ENCODE measurements around the gene MASP1.
"Not testable (repeated sequence)": the region's sequence is repeated elsewhere in the genome, so short reads cannot be mapped to it uniquely, and the experiment has no call there.

The MASP1 gene

DNA sequence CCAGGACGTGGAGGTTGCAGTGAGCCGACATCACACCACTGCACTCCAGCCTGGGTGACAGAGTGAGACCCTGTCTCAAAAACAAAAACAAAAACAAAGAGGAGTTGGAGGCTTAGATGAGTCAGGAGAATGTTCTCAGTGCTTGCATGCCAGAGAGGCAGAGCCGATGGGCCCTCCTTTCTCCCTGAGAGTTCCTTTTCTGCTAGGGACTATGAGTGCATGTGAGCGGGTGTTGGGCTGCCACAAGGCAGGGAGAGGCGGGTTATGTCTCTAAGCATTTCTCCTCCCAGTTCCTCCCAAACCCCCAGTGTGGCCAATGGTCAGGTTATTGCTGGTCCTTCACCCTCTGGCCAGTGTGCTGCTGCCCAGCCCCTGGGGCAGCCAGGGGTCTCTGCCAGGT is 49.1 kb downstream of the MASP1 start:
- ATAC-seq (no peak), DNase-seq (no peak)
- Mint-ChIP-seq H3K36me3 (ENCODE audit: low read depth) (no peaks in the 10 kb centered on the region), H3K4me3 (no peak overlapping the region), H3K9me3 (peaks cover 5% of the 10 kb centered on the region), H3K27me3 (no peaks in the 10 kb centered on the region), H3K27ac (no peak overlapping the region), H3K4me1 (peaks cover 3% of the 10 kb centered on the region)

GRCh38 chr3:187238835-187239234 is 52.7 kb downstream of the MASP1 start:
- not testable (repeated sequence) for H3K9me3 Mint-ChIP-seq; H3K36me3 Mint-ChIP-seq (ENCODE audit: low read depth); DNase-seq; ATAC-seq; H3K27ac Mint-ChIP-seq; H3K27me3 Mint-ChIP-seq; H3K4me1 Mint-ChIP-seq; H3K4me3 Mint-ChIP-seq

DNA sequence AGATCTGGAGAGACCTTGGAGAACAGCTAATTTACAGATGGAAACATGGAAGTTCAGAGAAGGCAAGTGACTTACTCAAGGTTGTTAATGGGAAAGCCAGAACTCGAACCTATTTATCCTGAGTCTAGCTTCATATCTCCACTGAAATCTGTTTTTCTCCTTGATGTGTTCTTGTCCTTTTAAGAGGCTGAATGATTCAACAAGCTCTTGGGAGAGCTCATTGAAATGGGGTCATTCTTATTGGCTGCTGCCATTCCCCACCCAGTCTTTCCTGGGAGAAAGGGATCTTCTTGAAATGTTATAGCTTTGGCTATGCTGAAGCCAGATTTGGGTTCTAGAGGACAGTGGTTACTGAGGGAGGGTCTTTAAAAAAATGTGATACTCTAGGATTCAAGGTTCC is 53.3 kb downstream of the MASP1 start:
- Mint-ChIP-seq H3K36me3 (ENCODE audit: low read depth) (no peaks in the 10 kb centered on the region), H3K9me3 (peaks cover 5% of the 10 kb centered on the region), H3K27me3 (no peaks in the 10 kb centered on the region), H3K4me1 (no peaks in the 10 kb centered on the region), H3K27ac (no peak overlapping the region), H3K4me3 (no peak overlapping the region)
- no peak for DNase-seq
- ATAC-seq: no peak

DNA sequence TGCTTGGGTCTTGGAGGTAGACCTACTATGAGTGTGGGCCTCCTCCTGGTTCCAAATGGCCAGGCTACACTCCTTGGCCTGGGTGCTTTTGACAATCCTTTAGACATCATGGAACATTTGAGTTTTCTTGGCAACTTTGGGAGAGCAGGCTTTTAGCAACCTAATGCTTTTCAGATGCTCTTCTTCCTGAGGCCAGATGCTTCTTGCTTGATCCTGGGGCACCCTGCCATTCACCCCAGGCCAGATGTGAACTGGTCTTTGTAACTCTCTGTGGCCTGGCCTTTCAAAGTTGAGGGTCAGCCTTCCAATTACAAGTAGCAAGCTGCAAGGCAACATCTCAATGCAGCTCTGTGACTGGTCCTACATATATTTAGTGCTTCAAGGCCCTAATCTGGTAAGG is 53.8 kb downstream of the MASP1 start:
- DNase-seq (no peak), ATAC-seq (no peak)
- H3K27me3 Mint-ChIP-seq: no peaks in the 10 kb centered on the region
- H3K27ac Mint-ChIP-seq: no peak overlapping the region
- H3K36me3 Mint-ChIP-seq (ENCODE audit: low read depth): no peaks in the 10 kb centered on the region
- no peak overlapping the region for H3K4me3 Mint-ChIP-seq
- no peaks in the 10 kb centered on the region for H3K4me1 Mint-ChIP-seq
- H3K9me3 Mint-ChIP-seq: peaks cover 5% of the 10 kb centered on the region

GRCh38 chr3:187236962-187237361 is 54.6 kb downstream of the MASP1 start:
- Mint-ChIP-seq H3K4me1 (no peaks in the 10 kb centered on the region), H3K36me3 (ENCODE audit: low read depth) (no peaks in the 10 kb centered on the region), H3K4me3 (no peak overlapping the region), H3K27me3 (no peaks in the 10 kb centered on the region), H3K27ac (no peak overlapping the region), H3K9me3 (peaks cover 5% of the 10 kb centered on the region)
- no peak for DNase-seq
- no peak for ATAC-seq

DNA sequence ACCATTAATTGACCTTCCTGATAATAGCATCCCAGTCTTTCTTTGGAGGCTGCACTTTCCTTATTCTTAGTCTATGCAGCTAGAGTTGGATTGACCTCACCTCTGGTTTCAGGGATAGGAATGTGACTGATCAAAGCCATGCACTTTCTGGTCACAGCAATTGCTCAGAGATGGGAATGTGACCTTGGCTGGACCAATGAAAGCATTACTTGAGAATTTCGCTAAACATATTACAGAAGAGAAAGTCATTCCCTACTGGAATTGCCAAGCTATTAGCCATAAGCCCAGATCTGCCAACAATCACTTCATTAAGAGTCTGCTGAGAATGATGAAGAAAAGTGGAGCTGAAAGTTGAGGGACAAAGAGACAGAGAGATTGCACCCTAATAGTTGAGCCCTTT is 61.5 kb downstream of the MASP1 start:
- H3K27ac Mint-ChIP-seq: no peak overlapping the region
- no peak for DNase-seq
- H3K9me3 Mint-ChIP-seq: no peaks in the 10 kb centered on the region
- H3K4me1 Mint-ChIP-seq: no peaks in the 10 kb centered on the region
- peaks cover 7% of the 10 kb centered on the region for H3K27me3 Mint-ChIP-seq
- no peaks in the 10 kb centered on the region for H3K36me3 Mint-ChIP-seq (ENCODE audit: low read depth)
- H3K4me3 Mint-ChIP-seq: no peak overlapping the region
- ATAC-seq: no peak

GRCh38 chr3:187228740-187229139 is 62.8 kb downstream of the MASP1 start:
- H3K4me3 Mint-ChIP-seq: no peak overlapping the region
- H3K27me3 Mint-ChIP-seq: peaks cover 7% of the 10 kb centered on the region
- no peak overlapping the region for H3K27ac Mint-ChIP-seq
- ATAC-seq (no peak), DNase-seq (no peak)
- H3K4me1 Mint-ChIP-seq: no peaks in the 10 kb centered on the region
- H3K36me3 Mint-ChIP-seq (ENCODE audit: low read depth): no peaks in the 10 kb centered on the region
- no peaks in the 10 kb centered on the region for H3K9me3 Mint-ChIP-seq

- H3K4me1 Mint-ChIP-seq: no peaks in the 10 kb centered on the region
- DNase-seq (no peak), ATAC-seq (no peak)
- H3K36me3 Mint-ChIP-seq (ENCODE audit: low read depth): no peaks in the 10 kb centered on the region
- no peak overlapping the region for H3K4me3 Mint-ChIP-seq
- no peak overlapping the region for H3K27ac Mint-ChIP-seq
- no peaks in the 10 kb centered on the region for H3K9me3 Mint-ChIP-seq
- peaks cover 7% of the 10 kb centered on the region for H3K27me3 Mint-ChIP-seq
Observed at GRCh38 chr3:187227658-187228258, 63.8 kb downstream of the MASP1 start.

- H3K4me3 Mint-ChIP-seq: no peak overlapping the region
- DNase-seq (no peak), ATAC-seq (no peak)
- peaks cover 4% of the 10 kb centered on the region for H3K27me3 Mint-ChIP-seq
- H3K9me3 Mint-ChIP-seq: no peaks in the 10 kb centered on the region
- no peaks in the 10 kb centered on the region for H3K4me1 Mint-ChIP-seq
- no peak overlapping the region for H3K27ac Mint-ChIP-seq
- H3K36me3 Mint-ChIP-seq (ENCODE audit: low read depth): no peaks in the 10 kb centered on the region
Observed at GRCh38 chr3:187223799-187224198, 67.7 kb downstream of the MASP1 start.

DNA sequence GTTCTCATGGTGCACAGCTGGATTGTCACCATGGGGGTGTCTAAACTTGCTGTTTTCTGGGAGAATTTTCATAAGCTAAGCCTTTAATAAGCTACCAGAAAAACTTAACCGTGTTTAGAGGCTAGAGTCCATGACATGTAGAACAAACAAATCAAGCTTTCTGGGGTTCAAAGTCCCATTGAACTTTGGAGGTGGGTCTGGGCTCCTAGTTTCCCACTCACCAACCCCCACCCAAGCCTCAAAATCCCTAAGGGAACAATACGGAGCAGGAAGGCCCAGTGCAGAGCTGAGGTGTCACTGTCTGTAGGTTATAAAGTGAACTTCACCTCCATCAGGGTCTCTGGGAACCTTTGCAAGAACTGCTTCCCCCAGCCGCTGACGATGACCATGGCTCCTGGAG is 68.7 kb downstream of the MASP1 start:
- no peaks in the 10 kb centered on the region for H3K27me3 Mint-ChIP-seq
- no peaks in the 10 kb centered on the region for H3K36me3 Mint-ChIP-seq (ENCODE audit: low read depth)
- ATAC-seq (no peak), DNase-seq (no peak)
- no peaks in the 10 kb centered on the region for H3K9me3 Mint-ChIP-seq
- H3K27ac Mint-ChIP-seq: no peak overlapping the region
- H3K4me3 Mint-ChIP-seq: no peak overlapping the region
- no peaks in the 10 kb centered on the region for H3K4me1 Mint-ChIP-seq

DNA sequence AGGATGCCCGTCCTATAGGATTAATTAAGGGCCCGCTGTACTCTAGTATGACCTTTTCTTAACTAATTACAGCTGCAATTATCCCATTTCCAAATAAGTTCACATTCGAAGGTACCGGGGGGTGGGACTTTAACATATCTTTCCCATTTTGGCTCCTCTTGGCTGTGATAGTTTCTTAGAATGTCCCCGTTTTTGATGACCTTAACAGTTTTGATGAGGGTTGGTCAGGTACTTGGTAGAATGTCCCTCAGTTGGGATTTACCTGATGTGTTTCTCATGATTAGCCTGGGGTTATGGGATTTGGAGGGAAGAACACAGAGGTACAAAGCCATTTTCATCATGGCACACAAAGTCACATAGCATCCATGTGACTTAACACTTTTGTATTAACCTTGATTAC is 76.1 kb downstream of the MASP1 start:
- Mint-ChIP-seq H3K36me3 (ENCODE audit: low read depth) (no peaks in the 10 kb centered on the region), H3K4me3 (no peak overlapping the region), H3K4me1 (no peaks in the 10 kb centered on the region), H3K9me3 (no peaks in the 10 kb centered on the region), H3K27ac (no peak overlapping the region), H3K27me3 (no peaks in the 10 kb centered on the region)
- ATAC-seq: no peak
- no peak for DNase-seq

DNA sequence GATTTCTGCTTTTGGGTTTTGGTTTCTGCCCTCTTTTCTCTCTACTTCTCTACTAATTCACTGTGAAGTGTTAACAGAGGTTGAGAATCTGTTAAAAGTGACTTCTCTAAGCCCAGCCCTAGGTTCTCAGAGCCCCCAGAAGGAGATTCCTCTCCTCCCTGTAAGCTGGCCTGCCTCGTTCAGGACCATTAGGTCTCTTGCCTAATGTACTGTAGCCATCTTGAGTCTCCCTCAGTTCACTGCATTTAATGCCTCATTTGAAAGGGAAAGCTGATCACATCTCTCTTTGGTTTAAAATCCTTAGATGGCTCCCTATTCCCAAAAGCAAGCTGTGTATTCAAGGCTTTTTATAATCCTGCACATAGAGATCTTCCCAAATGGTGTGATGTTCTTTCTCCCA is 77.9 kb downstream of the MASP1 start:
- no peak for DNase-seq
- no peak overlapping the region for H3K4me3 Mint-ChIP-seq
- no peak for ATAC-seq
- H3K9me3 Mint-ChIP-seq: no peaks in the 10 kb centered on the region
- peaks cover 3% of the 10 kb centered on the region for H3K27me3 Mint-ChIP-seq
- H3K4me1 Mint-ChIP-seq: no peaks in the 10 kb centered on the region
- no peak overlapping the region for H3K27ac Mint-ChIP-seq
- no peaks in the 10 kb centered on the region for H3K36me3 Mint-ChIP-seq (ENCODE audit: low read depth)

DNA sequence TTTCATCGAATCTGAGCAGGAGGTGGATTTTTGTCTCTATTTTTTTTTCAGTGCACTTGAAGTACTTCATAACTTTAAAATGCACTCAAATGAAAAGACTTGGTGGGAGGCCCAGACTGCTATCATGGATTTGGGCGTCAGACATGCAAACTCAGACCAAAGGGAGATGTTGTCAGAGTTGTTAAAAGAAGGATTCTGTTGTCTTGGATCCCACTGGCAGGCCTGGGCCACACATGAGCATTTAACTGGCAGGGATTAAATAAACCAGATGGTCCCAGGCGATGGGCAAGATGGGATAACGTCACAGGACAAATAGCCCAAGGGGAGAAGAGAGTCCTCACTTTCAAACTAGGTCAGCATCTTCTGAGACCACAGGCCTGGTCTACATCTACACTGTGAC is 78.8 kb downstream of the MASP1 start:
- ATAC-seq (no peak), DNase-seq (no peak)
- Mint-ChIP-seq H3K27ac (no peak overlapping the region), H3K36me3 (ENCODE audit: low read depth) (no peaks in the 10 kb centered on the region), H3K27me3 (peaks cover 3% of the 10 kb centered on the region), H3K9me3 (no peaks in the 10 kb centered on the region), H3K4me1 (no peaks in the 10 kb centered on the region), H3K4me3 (no peak overlapping the region)

- Mint-ChIP-seq H3K27me3 (peaks cover 3% of the 10 kb centered on the region), H3K36me3 (ENCODE audit: low read depth) (no peaks in the 10 kb centered on the region), H3K9me3 (no peaks in the 10 kb centered on the region), H3K4me3 (no peak overlapping the region), H3K4me1 (no peaks in the 10 kb centered on the region), H3K27ac (no peak overlapping the region)
- DNase-seq (no peak), ATAC-seq (no peak)
Observed at GRCh38 chr3:187212196-187212545, 79.4 kb downstream of the MASP1 start.

DNA sequence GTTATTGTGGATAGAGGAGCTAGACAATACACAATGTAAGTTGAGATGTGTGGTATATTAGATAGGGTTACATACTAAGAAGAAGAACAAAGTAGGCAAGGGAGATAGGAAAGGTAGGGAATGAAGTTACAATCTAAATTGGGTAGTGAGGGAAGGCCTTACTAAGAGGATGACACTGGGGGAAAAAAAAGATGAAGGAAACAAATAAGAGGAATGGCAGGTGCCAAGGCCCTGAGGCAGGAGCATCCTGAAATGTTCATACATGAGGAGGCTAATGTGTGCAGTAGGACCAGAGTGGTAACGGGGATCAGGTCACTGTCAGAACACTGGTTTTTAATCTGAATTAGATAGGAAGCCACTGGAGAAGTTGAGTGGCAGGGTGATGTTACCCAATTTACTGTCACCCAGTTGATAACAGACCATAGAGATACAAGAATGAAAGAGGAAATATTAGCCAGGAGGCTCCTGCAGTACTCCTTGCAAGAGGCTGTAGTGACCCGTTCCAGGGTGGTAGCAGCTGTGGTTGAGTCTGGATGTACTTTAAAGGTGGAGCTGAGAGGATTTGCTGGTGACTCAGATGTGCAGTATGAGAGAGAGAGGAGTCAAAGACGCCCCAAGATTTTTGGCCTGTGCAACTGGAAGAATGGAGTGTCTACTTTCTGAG is 79.9 kb downstream of the MASP1 start:
- H3K4me3 Mint-ChIP-seq: no peak overlapping the region
- no peak overlapping the region for H3K27ac Mint-ChIP-seq
- no peaks in the 10 kb centered on the region for H3K9me3 Mint-ChIP-seq
- H3K36me3 Mint-ChIP-seq (ENCODE audit: low read depth): no peaks in the 10 kb centered on the region
- DNase-seq (no peak), ATAC-seq (no peak)
- no peaks in the 10 kb centered on the region for H3K4me1 Mint-ChIP-seq
- H3K27me3 Mint-ChIP-seq: peaks cover 3% of the 10 kb centered on the region

Data from activated naive CD8-positive, alpha-beta T cell treated with anti-CD3 and anti-CD28 coated beads, Interleukin-2, amount 50 U/mL, for 24 hours (primary cell).